ENCODE results near the gene CTSW. TPM values are rescaled to one million over a fixed set of nuclear protein-coding genes. Genes with fewer than 3 reads are reported as not detected.

Gene CTSW
- total RNA-seq, 2 experiments from 2014 or later: 268 to 339 TPM

- ATAC-seq: no peak
- CTCF ChIA-PET: interaction anchor here (1.3 kb wide), 2 partner anchors 37 to 40 kb away, joined by 4 to 5 read pairs; partner anchors contain the start of gene FIBP
- H3K9me3 Mint-ChIP-seq (ENCODE audit: low read depth): no peaks in the 10 kb centered on the region
- no peak for DNase-seq
- H3K36me3 Mint-ChIP-seq: peaks cover 26% of the 10 kb centered on the region
- no peaks in the 10 kb centered on the region for H3K27me3 Mint-ChIP-seq
- no peak overlapping the region for H3K4me3 Mint-ChIP-seq
- H3K27ac Mint-ChIP-seq: peak overlapping the region; percentile 57
- peaks cover 45% of the 10 kb centered on the region for H3K4me1 Mint-ChIP-seq
Observed at GRCh38 chr11:65925397-65925796, 45.8 kb downstream of the CTSW start.

GRCh38 chr11:65927904-65928397 is 48.3 kb downstream of the CTSW start:
- ATAC-seq (peak; percentile 89), DNase-seq (peak; percentile 93)
- Mint-ChIP-seq H3K4me1 (peaks cover 55% of the 10 kb centered on the region), H3K36me3 (peaks cover 11% of the 10 kb centered on the region), H3K27ac (peak overlapping the region; percentile 99), H3K27me3 (no peaks in the 10 kb centered on the region), H3K9me3 (ENCODE audit: low read depth) (no peaks in the 10 kb centered on the region), H3K4me3 (peak overlapping the region; percentile 71)
- CTCF ChIA-PET: interaction anchor here (0.7 to 3.8 kb wide), 12 partner anchors 8 to 127 kb away, joined by 3 to 30 read pairs (median 4); partner anchors contain the start of genes CCDC85B and FIBP

DNA sequence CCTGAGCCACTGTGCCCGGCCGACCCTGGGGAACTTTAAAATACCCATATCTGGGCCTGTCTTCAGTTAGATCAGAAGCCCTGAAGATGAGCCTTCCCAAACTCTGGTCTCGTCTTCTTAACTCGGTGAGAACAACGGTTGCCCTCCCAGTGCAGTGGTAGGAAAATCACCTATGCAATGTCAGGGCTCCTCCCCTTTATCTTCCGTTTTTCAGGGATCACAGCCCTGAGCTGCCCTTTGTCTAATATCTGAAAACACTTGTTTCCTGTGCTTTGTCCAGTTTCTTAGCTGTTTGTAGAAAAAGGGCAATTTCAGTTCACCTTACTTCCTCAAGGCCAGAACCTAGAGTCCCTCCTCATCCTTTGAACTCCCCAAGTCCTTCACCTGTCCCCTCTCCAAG is 49.0 kb downstream of the CTSW start:
- peaks cover 53% of the 10 kb centered on the region for H3K4me1 Mint-ChIP-seq
- H3K9me3 Mint-ChIP-seq (ENCODE audit: low read depth): no peaks in the 10 kb centered on the region
- peak overlapping the region; percentile 71 for H3K4me3 Mint-ChIP-seq
- ATAC-seq (peak; percentile 10), DNase-seq (no peak)
- H3K27me3 Mint-ChIP-seq: no peaks in the 10 kb centered on the region
- peak overlapping the region; percentile 99 for H3K27ac Mint-ChIP-seq
- CTCF ChIA-PET: interaction anchor here (0.7 to 3.8 kb wide), 10 partner anchors 8 to 127 kb away, joined by 3 to 30 read pairs (median 4); partner anchors contain the start of genes CCDC85B and FIBP
- H3K36me3 Mint-ChIP-seq: peaks cover 7% of the 10 kb centered on the region

DNA sequence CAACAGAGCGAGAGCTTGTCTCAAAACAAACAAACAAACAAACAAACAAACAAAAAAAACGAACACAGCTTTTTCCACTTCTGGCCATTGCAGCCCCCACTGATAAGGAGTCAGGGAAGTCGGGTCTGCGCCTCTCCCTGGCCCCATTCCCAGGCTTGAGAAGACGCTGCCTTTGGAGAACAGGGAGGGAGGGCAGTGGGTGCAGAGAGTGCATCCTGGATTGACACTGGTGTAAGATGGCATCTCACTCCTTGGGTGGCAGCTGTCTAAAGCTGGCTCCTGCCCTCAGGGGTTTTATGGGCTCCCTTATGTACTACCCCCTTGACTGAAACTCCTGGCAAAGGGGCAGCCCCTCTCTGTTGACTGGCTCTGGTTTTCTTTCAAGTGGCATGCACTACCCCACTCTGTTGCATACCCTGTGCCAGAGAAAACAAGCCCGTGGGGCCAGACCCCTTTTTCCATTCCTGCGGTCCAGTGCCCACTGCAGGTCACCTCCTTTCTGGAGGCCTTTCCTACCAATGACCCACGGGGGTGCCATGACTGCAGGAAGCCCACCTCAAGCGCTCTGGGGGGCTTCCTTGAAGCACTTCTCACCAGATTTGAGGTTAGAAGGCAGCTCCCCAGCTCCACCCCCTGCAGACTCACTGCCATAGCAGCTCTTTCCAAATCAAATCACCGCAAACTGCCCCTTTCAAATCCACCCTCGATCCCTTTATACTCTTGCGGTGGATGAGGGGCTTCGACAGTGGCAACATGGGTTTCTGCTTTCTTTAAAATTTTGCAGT is 52.3 kb downstream of the CTSW start:
- ATAC-seq: no peak
- Mint-ChIP-seq H3K27ac (peak overlapping the region; percentile 71), H3K27me3 (peaks cover 2% of the 10 kb centered on the region), H3K36me3 (peaks cover 4% of the 10 kb centered on the region), H3K4me3 (no peak overlapping the region), H3K4me1 (peaks cover 47% of the 10 kb centered on the region), H3K9me3 (ENCODE audit: low read depth) (no peaks in the 10 kb centered on the region)
- CTCF ChIA-PET: interaction anchor here (0.6 to 3.9 kb wide), 14 partner anchors 9 to 187 kb away, joined by 3 to 18 read pairs (median 4); partner anchors contain the start of genes CCDC85B, FIBP and SART1
- no peak for DNase-seq

DNA sequence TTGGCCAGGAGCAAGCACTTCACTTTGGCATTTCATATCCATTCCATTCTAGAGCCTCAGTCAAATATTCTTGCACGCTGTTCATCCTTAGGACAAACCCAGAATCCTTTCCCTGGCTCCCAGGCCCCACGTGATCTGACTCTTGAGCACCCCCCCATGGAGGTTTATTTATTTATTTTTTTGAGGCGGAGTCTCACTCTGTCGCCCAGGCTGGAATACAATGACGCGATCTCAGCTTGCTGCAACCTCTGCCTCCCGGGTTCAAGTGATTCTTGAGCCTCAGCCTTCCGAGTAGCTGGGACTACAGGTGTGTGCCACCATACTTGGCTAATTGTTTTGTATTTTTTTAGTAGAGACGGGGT is 52.9 kb downstream of the CTSW start:
- H3K27me3 Mint-ChIP-seq: peaks cover 6% of the 10 kb centered on the region
- no peak overlapping the region for H3K27ac Mint-ChIP-seq
- ATAC-seq: no peak
- no peak overlapping the region for H3K4me3 Mint-ChIP-seq
- no peak for DNase-seq
- H3K9me3 Mint-ChIP-seq (ENCODE audit: low read depth): no peaks in the 10 kb centered on the region
- H3K36me3 Mint-ChIP-seq: peaks cover 2% of the 10 kb centered on the region
- CTCF ChIA-PET: interaction anchor here (0.6 to 3.9 kb wide), 14 partner anchors 10 to 186 kb away, joined by 3 to 18 read pairs (median 3); partner anchors contain the start of genes CCDC85B and SART1
- peaks cover 41% of the 10 kb centered on the region for H3K4me1 Mint-ChIP-seq

Other genes starting within 250 kb of the CTSW start
- 100 to 1,000 TPM; 188 to 267 TPM for gene SIPA1, start 241.7 kb upstream of the CTSW start, total RNA-seq
- 10 to 100 TPM; 81.3 to 82.0 TPM for gene RELA, start 216.9 kb upstream of the CTSW start, total RNA-seq
- 10 to 100 TPM; 62.0 to 69.8 TPM for gene KAT5, start 167.6 kb upstream of the CTSW start, total RNA-seq
- 100 to 1,000 TPM in 1 of 2 experiments, 10 to 100 TPM in 1; 90.5 to 109 TPM for gene RNASEH2C, start 159.0 kb upstream of the CTSW start, total RNA-seq
- gene AP5B1, start 98.9 kb upstream of the CTSW start, total RNA-seq: 10 to 100 TPM; 25.0 to 25.8 TPM
- not detected for gene OVOL1, start 92.8 kb upstream of the CTSW start, total RNA-seq
- gene SNX32, start 45.9 kb upstream of the CTSW start, total RNA-seq: 1 to 10 TPM; 1.7 to 2.4 TPM
- gene CFL1, start 21.7 kb upstream of the CTSW start, total RNA-seq: 1,000 to 10,000 TPM; 1,745 to 1,753 TPM
- 100 to 1,000 TPM; 106 to 125 TPM for gene MUS81, start 19.4 kb upstream of the CTSW start, total RNA-seq
- gene EFEMP2, start 7.0 kb upstream of the CTSW start, total RNA-seq: 10 to 100 TPM in 1 of 2 experiments, 1 to 10 TPM in 1; 7.1 to 13.4 TPM
- gene FIBP, start 8.6 kb downstream of the CTSW start, total RNA-seq: 100 to 1,000 TPM; 100 to 122 TPM
- 10 to 100 TPM; 82.3 to 94.1 TPM for gene CCDC85B, start 10.8 kb downstream of the CTSW start, total RNA-seq
- 1 to 10 TPM; 2.7 to 6.0 TPM for gene FOSL1, start 20.6 kb downstream of the CTSW start, total RNA-seq
- gene C11orf68, start 39.2 kb downstream of the CTSW start, total RNA-seq: 10 to 100 TPM; 27.5 to 37.8 TPM
- gene DRAP1, start 39.6 kb downstream of the CTSW start, total RNA-seq: 100 to 1,000 TPM; 192 to 254 TPM
- not detected for gene TSGA10IP, start 65.6 kb downstream of the CTSW start, total RNA-seq
- 10 to 100 TPM; 79.7 to 89.2 TPM for gene SART1, start 81.9 kb downstream of the CTSW start, total RNA-seq
- 10 to 100 TPM; 57.5 to 60.3 TPM for gene EIF1AD, start 122.3 kb downstream of the CTSW start, total RNA-seq
- 100 to 1,000 TPM; 199 to 227 TPM for gene BANF1, start 122.7 kb downstream of the CTSW start, total RNA-seq
- not detected for gene CST6, start 132.2 kb downstream of the CTSW start, total RNA-seq
- gene CATSPER1, start 146.6 kb downstream of the CTSW start, total RNA-seq: under 1 TPM in 1 of 2 experiments, not detected in 1; 0.54 TPM
- gene GAL3ST3, start 169.3 kb downstream of the CTSW start, total RNA-seq: not detected
- gene SF3B2, start 172.5 kb downstream of the CTSW start, total RNA-seq: 100 to 1,000 TPM; 256 to 281 TPM
- gene PACS1, start 190.4 kb downstream of the CTSW start, total RNA-seq: 100 to 1,000 TPM in 1 of 2 experiments, 10 to 100 TPM in 1; 96.6 to 104 TPM